Measurements from ENCODE around the gene LRP1. TPM values are rescaled to one million over a fixed set of nuclear protein-coding genes. Genes with fewer than 3 reads are reported as not detected.

The LRP1 gene
- total RNA-seq, 2 donors from 2014 or later, result 107 to 123 TPM

DNA sequence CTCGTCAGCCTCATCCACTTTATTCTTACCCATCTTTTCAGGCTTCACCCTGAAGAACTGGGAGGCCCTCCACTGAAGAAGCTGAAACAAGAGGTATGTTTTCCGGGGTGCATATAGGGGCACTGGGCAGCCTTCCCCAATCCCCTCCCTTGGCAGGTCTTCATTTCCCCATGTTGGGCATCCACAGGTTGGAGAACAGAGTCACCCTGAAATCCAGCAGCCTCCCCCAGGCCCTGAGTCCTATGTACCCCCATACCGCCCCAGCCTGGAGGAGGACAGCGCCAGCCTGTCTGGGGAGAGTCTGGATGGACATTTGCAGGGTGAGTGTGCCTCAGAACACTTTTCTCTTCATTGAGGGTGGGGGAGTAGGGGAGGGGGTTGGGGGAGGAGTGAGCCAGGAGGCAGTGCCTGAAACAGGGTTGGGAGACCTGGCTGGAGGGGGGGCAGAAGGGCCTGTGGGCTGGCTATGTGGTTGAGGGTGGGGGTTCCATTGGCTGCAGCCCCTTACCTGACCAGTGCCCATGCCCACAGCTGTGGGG, 35.3 kb upstream of the LRP1 start:
- intact Hi-C loops (cut with DNase I), result no loop called here
- TF ChIP-seq CTCF (IDR thresholded peaks at IDR 0.05), result no peak
- Histone ChIP-seq H3K36me3 (peaks cover 1% of the 10 kb centered on the region), H3K9me3 (no peaks in the 10 kb centered on the region), H3K9ac (ENCODE audit: low read depth in 2 of 2, low read length in 2 of 2) (no peak overlapping the region), H3K27me3 (no peaks in the 10 kb centered on the region), H3K4me1 (peaks cover 3% of the 10 kb centered on the region), H3K27ac (no peak overlapping the region), H3K4me3 (no peak overlapping the region)
- no peak for DNase-seq

DNA sequence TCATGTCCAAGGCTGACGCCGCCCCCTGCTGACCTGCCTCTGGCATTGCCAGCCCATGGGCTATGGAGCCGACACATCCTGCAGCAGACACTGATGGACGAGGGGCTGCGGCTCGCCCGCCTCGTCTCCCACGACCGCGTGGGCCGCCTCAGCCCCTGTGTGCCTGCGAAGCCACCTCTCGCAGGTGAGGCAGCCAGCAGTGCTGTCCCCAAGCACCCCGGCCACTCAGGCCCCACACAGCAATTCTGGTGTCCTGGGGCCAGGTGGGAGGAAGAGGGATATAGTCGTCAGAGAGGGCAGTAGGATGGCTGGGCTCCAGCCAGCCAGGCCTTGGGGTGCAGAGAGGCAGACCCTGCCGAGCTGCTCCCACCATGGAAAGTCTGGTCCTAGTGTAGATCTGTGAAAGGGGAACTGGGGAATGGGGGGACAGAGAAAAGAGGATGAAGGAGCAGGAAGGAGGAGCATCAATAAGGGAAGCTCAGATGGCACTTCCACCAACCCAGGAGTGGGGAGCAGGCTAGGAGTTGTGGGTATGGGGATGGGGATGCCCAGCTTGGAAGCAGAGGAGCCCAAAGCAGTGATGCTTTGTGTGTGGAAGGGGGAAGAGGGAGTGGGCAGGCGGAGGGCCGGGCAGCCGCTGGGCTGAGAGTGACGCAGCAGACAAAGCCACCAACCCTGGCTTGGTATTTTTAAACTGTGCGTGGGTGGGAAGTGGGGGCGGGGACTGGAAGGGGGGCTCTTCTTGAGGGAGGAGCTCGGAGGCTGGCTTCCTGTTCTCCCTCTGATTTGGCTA, 34.7 kb upstream of the LRP1 start:
- intact Hi-C loops (cut with DNase I), result no loop called here

DNA sequence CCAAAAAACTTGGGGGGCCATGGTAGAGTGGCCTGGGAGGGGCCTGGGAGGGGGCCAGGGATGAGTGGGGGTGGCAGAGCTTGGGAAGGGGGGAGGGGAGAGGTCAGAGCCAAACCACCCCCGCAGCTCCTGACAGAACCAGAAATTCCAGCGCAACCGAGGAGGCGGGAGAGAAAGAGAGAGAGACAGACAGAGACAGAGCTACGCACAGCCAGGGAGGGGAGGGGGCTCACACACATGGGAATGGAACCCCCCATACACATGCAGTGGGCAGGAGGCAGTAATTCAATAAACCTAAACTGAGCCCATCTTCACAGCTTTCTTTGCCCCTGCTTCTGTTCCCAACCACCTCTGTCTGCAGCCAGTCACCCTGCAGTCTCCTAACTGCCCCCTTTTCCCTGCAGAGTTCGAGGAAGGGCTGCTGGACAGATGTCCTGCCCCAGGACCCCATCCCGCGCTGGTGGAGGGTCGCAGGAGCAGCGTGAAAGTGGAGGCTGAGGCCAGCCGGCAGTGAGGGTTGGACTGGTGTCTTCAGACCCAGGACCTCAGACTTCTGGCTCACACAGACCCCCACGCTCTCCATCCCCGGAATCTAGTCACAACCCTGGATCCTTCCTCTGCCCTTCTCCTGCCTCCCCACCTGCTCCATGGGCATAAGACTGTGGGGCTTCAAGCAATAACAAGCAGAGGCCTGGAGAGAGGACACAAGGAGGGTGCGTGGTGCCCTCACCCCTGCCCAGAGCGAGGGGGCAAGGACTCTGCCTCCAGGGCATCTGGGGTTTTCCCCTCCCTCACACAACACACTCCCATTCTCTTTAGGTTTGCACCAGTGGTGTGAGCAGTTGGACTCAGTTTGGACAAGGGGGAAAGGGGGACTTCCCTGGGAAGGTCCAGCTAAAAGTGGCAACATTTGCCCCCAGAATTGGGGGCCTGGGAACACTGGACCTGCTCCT, 33.8 kb upstream of the LRP1 start:
- Histone ChIP-seq H3K9me3 (no peaks in the 10 kb centered on the region), H3K4me3 (no peak overlapping the region), H3K4me1 (no peaks in the 10 kb centered on the region), H3K27me3 (no peaks in the 10 kb centered on the region), H3K36me3 (peaks cover 10% of the 10 kb centered on the region), H3K9ac (ENCODE audit: low read depth in 2 of 2, low read length in 2 of 2) (peak overlapping the region in 1 of 2 donors; percentile 29), H3K27ac (peak overlapping the region; percentile 50)
- intact Hi-C loops (cut with DNase I), result no loop called here
- no peak for TF ChIP-seq CTCF (IDR thresholded peaks at IDR 0.05)
- DNase-seq, result no peak

More for the DNA sequence above, 34.7 kb upstream of the LRP1 start:
- H3K9me3 ChIP-seq, result no peaks in the 10 kb centered on the region
- TF ChIP-seq CTCF (IDR thresholded peaks at IDR 0.05), result peak; percentile 54
- peak overlapping the region; percentile 42 for H3K27ac ChIP-seq
- H3K36me3 ChIP-seq, result peaks cover 7% of the 10 kb centered on the region
- H3K4me3 ChIP-seq, result no peak overlapping the region
- no peaks in the 10 kb centered on the region for H3K4me1 ChIP-seq
- DNase-seq, result peak; percentile 61
- H3K9ac ChIP-seq (ENCODE audit: low read depth in 2 of 2, low read length in 2 of 2), result peak overlapping the region; percentile 40 to 54
- no peaks in the 10 kb centered on the region for H3K27me3 ChIP-seq

- Histone ChIP-seq H3K4me3 (no peak overlapping the region), H3K27me3 (no peaks in the 10 kb centered on the region), H3K4me1 (no peaks in the 10 kb centered on the region), H3K9ac (ENCODE audit: low read depth in 2 of 2, low read length in 2 of 2) (no peak overlapping the region), H3K9me3 (no peaks in the 10 kb centered on the region), H3K36me3 (peaks cover 15% of the 10 kb centered on the region), H3K27ac (no peak overlapping the region)
- no peak for DNase-seq
- TF ChIP-seq CTCF (IDR thresholded peaks at IDR 0.05), result no peak
- intact Hi-C loops (cut with DNase I), result no loop called here
Observed at GRCh38 chr12:57095440-57095839, 32.8 kb upstream of the LRP1 start.

DNA sequence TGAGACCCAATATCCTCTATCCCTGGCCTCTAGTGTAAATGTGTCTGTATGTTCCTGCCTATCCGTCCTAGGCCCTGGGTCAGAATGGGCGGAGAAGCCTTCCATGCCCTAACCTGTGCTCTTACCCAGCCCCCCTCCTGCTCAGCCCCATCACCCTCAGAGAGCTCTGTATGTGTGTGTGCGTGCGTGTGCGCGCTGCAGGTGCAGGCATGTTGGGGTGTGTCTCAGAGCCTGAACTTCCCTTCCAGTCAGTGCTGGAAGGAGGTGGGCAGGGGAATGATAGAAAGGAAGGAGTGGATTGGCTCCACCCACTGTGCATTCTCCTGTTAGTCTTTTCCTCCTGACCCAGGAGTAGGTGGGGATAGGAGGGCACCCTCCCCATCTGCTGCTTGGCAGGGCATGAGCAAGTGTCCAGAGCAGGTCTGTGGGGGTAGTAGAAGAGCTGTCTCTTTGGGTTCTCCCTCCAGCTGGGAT, 32.1 kb upstream of the LRP1 start:
- H3K9ac ChIP-seq (ENCODE audit: low read depth in 2 of 2, low read length in 2 of 2), result no peak overlapping the region
- DNase-seq, result no peak

More for the DNA sequence above, 32.1 kb upstream of the LRP1 start:
- intact Hi-C loops (cut with DNase I), result no loop called here
- Histone ChIP-seq H3K4me3 (no peak overlapping the region), H3K36me3 (peaks cover 15% of the 10 kb centered on the region), H3K9me3 (no peaks in the 10 kb centered on the region), H3K27me3 (no peaks in the 10 kb centered on the region), H3K27ac (no peak overlapping the region), H3K4me1 (no peaks in the 10 kb centered on the region)
- no peak for TF ChIP-seq CTCF (IDR thresholded peaks at IDR 0.05)
